Measurements from ENCODE around the gene FAM241A. TPM values are rescaled to one million over a fixed set of nuclear protein-coding genes. Genes with fewer than 3 reads are reported as not detected.

The FAM241A gene
- total and polyA plus RNA-seq, 2 of the 13 experiments (the other 11 are each of a cell fraction or from before 2014, with no cell fraction given) = 0.61 to 0.69 TPM

DNA sequence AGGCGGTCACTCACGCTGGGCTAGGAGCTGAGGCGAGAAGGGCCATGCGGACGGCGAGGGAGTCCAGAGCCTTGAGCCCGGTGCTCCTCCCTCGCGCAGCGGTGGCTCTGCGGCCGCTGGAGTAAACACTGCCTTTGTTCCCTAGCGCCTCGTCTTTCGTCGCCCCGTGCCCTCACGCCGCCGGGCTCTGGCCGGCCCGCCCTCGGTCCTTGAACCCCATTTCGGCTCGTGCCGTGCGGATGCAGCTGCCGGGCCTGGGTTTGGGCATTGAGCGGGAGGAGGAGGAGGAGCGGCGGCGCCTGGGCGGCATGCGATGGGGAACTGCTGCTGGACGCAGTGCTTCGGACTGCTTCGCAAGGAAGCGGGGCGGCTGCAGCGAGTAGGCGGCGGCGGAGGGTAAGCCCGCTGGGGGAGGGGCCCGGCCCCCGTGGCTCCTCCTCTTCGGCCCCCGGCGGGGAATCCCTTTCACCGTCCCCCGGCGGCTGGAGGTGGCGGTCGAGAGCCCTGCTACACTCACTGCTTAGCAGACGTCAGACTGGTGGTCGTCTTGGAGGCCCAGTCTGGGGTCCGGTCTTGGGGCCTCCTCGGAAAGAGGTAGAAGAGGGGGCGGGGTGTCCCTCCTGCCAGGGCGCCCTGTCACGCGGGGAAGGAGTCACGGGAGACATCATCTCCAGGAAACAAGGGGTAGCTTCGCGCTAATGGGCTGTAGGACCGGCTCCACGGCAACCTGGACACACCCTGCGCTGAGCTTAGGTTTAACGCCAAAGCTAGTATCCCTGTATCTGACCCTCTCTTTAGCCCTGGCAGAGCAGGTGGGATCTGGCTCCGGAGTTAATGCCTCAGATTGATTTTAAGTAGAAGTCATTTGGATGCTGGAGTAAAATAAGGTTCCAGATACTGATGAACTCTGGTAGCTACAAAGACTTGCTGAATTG is 86.8 kb downstream of the FAM241A start, which contains the start of gene AP1AR (continued):
- TF ChIP-seq ZNF556 (CRISPR knock-in tag; IDR thresholded peaks at IDR 0.05; ENCODE audit: borderline replicate concordance) (peak; percentile 91), SPEN (CRISPR knock-in tag; IDR thresholded peaks at IDR 0.05; ENCODE audit: low read depth) (peak; percentile 72; the same call in 1 of the 2 replicates), ZNF235 (CRISPR knock-in tag; IDR thresholded peaks at IDR 0.05; ENCODE audit: borderline replicate concordance) (no peak), ISL2 (CRISPR knock-in tag; IDR thresholded peaks at IDR 0.05) (no peak; the same call in 1 of the 2 replicates), KLF15 (CRISPR knock-in tag; IDR thresholded peaks at IDR 0.05; ENCODE audit: borderline replicate concordance) (0 out of 2 replicates have a peak, but pooled peaks have one; percentile 31), RXRB (CRISPR knock-in tag; IDR thresholded peaks at IDR 0.05; ENCODE audit: borderline replicate concordance) (no peak; the same call in 1 of the 2 replicates), HOXA5 (CRISPR knock-in tag; IDR thresholded peaks at IDR 0.05) (no peak; the same call in 1 of the 2 replicates), ZNF83 (CRISPR knock-in tag; IDR thresholded peaks at IDR 0.05; ENCODE audit: borderline replicate concordance) (peak; percentile 43; the same call in 1 of the 2 replicates), SP4 (CRISPR knock-in tag; IDR thresholded peaks at IDR 0.05) (peak; percentile 89), PRMT3 (CRISPR knock-in tag; IDR thresholded peaks at IDR 0.05; ENCODE audit: borderline replicate concordance, low read depth) (0 out of 2 replicates have a peak, but pooled peaks have one; percentile 55), DNMT3B (CRISPR knock-in tag; conservative IDR thresholded peaks at IDR 0.05) (no peak; the same call in 1 of the 2 replicates), MEIS2 (CRISPR knock-in tag; IDR thresholded peaks at IDR 0.05) (peak; percentile 64; the same call in 1 of the 2 replicates)
- TF ChIP-seq, protein P1, sequence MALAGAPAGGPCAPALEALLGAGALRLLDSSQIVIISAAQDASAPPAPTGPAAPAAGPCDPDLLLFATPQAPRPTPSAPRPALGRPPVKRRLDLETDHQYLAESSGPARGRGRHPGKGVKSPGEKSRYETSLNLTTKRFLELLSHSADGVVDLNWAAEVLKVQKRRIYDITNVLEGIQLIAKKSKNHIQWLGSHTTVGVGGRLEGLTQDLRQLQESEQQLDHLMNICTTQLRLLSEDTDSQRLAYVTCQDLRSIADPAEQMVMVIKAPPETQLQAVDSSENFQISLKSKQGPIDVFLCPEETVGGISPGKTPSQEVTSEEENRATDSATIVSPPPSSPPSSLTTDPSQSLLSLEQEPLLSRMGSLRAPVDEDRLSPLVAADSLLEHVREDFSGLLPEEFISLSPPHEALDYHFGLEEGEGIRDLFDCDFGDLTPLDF (CRISPR knock-in tag; IDR thresholded peaks at IDR 0.05) = 0 out of 2 replicates have a peak, but pooled peaks have one; percentile 10
- TF ChIP-seq, protein P2, sequence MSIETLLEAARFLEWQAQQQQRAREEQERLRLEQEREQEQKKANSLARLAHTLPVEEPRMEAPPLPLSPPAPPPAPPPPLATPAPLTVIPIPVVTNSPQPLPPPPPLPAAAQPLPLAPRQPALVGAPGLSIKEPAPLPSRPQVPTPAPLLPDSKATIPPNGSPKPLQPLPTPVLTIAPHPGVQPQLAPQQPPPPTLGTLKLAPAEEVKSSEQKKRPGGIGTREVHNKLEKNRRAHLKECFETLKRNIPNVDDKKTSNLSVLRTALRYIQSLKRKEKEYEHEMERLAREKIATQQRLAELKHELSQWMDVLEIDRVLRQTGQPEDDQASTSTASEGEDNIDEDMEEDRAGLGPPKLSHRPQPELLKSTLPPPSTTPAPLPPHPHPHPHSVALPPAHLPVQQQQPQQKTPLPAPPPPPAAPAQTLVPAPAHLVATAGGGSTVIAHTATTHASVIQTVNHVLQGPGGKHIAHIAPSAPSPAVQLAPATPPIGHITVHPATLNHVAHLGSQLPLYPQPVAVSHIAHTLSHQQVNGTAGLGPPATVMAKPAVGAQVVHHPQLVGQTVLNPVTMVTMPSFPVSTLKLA (IDR thresholded peaks at IDR 0.05) = no peak
- TF ChIP-seq, protein P3, sequence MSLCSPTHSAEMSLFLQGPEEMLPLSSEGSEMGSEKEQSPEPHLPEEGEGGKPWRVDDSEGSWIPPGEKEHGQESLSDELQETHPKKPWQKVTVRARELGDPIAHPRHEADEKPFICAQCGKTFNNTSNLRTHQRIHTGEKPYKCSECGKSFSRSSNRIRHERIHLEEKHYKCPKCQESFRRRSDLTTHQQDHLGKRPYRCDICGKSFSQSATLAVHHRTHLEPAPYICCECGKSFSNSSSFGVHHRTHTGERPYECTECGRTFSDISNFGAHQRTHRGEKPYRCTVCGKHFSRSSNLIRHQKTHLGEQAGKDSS (CRISPR knock-in tag; IDR thresholded peaks at IDR 0.05; ENCODE audit: borderline replicate concordance, low read depth) = no peak
- TF ChIP-seq, protein P4, sequence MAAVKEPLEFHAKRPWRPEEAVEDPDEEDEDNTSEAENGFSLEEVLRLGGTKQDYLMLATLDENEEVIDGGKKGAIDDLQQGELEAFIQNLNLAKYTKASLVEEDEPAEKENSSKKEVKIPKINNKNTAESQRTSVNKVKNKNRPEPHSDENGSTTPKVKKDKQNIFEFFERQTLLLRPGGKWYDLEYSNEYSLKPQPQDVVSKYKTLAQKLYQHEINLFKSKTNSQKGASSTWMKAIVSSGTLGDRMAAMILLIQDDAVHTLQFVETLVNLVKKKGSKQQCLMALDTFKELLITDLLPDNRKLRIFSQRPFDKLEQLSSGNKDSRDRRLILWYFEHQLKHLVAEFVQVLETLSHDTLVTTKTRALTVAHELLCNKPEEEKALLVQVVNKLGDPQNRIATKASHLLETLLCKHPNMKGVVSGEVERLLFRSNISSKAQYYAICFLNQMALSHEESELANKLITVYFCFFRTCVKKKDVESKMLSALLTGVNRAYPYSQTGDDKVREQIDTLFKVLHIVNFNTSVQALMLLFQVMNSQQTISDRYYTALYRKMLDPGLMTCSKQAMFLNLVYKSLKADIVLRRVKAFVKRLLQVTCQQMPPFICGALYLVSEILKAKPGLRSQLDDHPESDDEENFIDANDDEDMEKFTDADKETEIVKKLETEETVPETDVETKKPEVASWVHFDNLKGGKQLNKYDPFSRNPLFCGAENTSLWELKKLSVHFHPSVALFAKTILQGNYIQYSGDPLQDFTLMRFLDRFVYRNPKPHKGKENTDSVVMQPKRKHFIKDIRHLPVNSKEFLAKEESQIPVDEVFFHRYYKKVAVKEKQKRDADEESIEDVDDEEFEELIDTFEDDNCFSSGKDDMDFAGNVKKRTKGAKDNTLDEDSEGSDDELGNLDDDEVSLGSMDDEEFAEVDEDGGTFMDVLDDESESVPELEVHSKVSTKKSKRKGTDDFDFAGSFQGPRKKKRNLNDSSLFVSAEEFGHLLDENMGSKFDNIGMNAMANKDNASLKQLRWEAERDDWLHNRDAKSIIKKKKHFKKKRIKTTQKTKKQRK (IDR thresholded peaks at IDR 0.05; ENCODE audit: low read length) = no peak
- TF ChIP-seq, protein P5, sequence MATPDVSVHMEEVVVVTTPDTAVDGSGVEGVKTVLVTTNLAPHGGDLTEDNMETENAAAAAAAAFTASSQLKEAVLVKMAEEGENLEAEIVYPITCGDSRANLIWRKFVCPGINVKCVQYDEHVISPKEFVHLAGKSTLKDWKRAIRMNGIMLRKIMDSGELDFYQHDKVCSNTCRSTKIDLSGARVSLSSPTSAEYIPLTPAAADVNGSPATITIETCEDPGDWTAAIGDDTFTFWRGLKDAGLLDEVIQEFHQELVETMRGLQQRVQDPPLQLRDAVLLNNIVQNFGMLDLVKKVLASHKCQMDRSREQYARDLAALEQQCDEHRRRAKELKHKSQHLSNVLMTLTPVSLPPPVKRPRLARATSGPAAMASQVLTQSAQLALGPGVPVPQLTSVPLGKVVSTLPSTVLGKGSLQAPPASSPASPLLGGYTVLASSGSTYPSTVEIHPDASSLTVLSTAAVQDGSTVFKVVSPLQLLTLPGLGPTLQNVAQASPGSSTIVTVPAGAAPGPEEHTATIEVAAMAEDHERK (CRISPR knock-in tag; IDR thresholded peaks at IDR 0.05; ENCODE audit: low read depth) = no peak

All from HepG2 (cell line).